K562 (cell line): ENCODE data around the gene CCNC. TPM values are rescaled to one million over a fixed set of nuclear protein-coding genes. Genes with fewer than 3 reads are reported as not detected.
A peak's percentile ranks its signal among the peaks of the same experiment; 100 is the strongest.

Experiments
- ATAC-seq: fragments of 200-7000 bp; cut with Tn5 transposase; 3 replicates; pipeline ENCODE4 v1.9.1; 2020; ENCODE audit warnings: moderate library complexity
- BruUV-seq: library from RNA; stranded (reverse); fragments of 400-500 nt; replicated peaks from 2 replicates; lab custom pipeline; 2021; lab: Mats Ljungman, UMichigan
- CTCF ChIA-PET: fragments of 300-600 bp; formaldehyde crosslinking; extraction: SDS; loops from one replicate; lab custom pipeline; 2021; ENCODE audit warnings: low intra/inter-chr PET ratio; lab: Yijun Ruan, JAX
- POLR2A ChIA-PET: fragments of 300-600, 350-650 bp; sonication (Branson Sonifier 250); formaldehyde crosslinking; extraction: SDS; loops from one replicate; lab custom pipeline; 2021; ENCODE audit warnings: antibody characterized with exemption, inconsistent platforms; lab: Yijun Ruan, JAX
- DNase-seq, 4 experiments: peaks; one replicate each; pipeline versions ENCODE4 v3.0.0 to v3.0.0-alpha.2; 2011 to 2018; ENCODE audit warnings: low spot score in 3 of 4, mixed read lengths in 3 of 4; ENCODE audit errors: extremely low read depth in 1 of 4
- FAIRE-seq: peaks from 2 replicates; lab custom pipeline; 2011; peaks lifted over from hg19 to GRCh38; lab: Jason Lieb, UNC
- H2AFZ ChIP-seq: 2 replicates; pipeline ENCODE4 v1.6.0; 2011; ENCODE audit warnings: low read depth, low read length, control low read depth, inconsistent platforms
- H3K27ac ChIP-seq: fragments of 200-600 bp; 3 replicates; pipeline ENCODE4 v1.8.0; 2011; ENCODE audit warnings: low read depth, mild to moderate bottlenecking, control low read depth, inconsistent platforms, low read length, moderate library complexity, mixed read lengths; ENCODE audit errors: extremely low read depth
- H3K27me3 ChIP-seq, 2 experiments: fragments of 300-600 bp in 1 of 2; 2 replicates in 1 of 2; 3 replicates in 1 of 2; pipeline versions ENCODE4 v1.6.0 to v1.8.0; 2011; ENCODE audit warnings: inconsistent platforms in 2 of 2, low read length in 2 of 2, mild to moderate bottlenecking in 1 of 2, mixed read lengths in 1 of 2, moderate library complexity in 1 of 2; ENCODE audit not compliant: control insufficient read depth in 2 of 2, insufficient read depth in 2 of 2
- H3K36me3 ChIP-seq: fragments of 300-600 bp; 3 replicates; pipeline ENCODE4 v1.8.0; 2011; ENCODE audit warnings: mild to moderate bottlenecking, low read length, inconsistent platforms; ENCODE audit not compliant: control insufficient read depth, insufficient read depth
- H3K4me1 ChIP-seq, 2 experiments: fragments of 200-600 bp in 1 of 2; replicated peaks in 1 of 2; 2 replicates in 1 of 2; 3 replicates in 1 of 2; pipeline versions ENCODE4 v1.5.1 to v1.8.0; 2011; ENCODE audit warnings: inconsistent platforms in 2 of 2, low read length in 2 of 2, mild to moderate bottlenecking in 1 of 2, mixed read lengths in 1 of 2, moderate library complexity in 1 of 2; ENCODE audit not compliant: control insufficient read depth in 2 of 2, insufficient read depth in 2 of 2
- H3K4me2 ChIP-seq: 2 replicates; pipeline ENCODE4 v1.6.1; 2011; ENCODE audit warnings: low read length, control low read depth, inconsistent platforms, mixed read lengths; ENCODE audit not compliant: insufficient read depth
- H3K4me3 ChIP-seq: fragments of 200-600 bp; sonication (generic), shearing (Covaris generic); 2 replicates; pipeline ENCODE4 v1.5.1; 2016; ENCODE audit warnings: control low read depth, inconsistent platforms
- H3K79me2 ChIP-seq: fragments of 200-600 bp; 3 replicates; pipeline ENCODE4 v1.8.0; 2011; ENCODE audit warnings: low read length, inconsistent platforms; ENCODE audit not compliant: control insufficient read depth, insufficient read depth
- H3K9ac ChIP-seq, 2 experiments: 2 replicates each; pipeline versions ENCODE4 v1.6.0 to v1.6.1; 2011; ENCODE audit warnings: low read depth in 2 of 2, low read length in 2 of 2, control low read depth in 1 of 2, inconsistent platforms in 1 of 2, mild to moderate bottlenecking in 1 of 2, mixed read lengths in 1 of 2; ENCODE audit not compliant: insufficient read depth in 1 of 2
- H3K9me1 ChIP-seq: one replicate; pipeline ENCODE4 v1.6.0; 2011; ENCODE audit warnings: inconsistent platforms, mild to moderate bottlenecking, low read length, moderate library complexity; ENCODE audit not compliant: control insufficient read depth, insufficient read depth
- H3K9me3 ChIP-seq: replicated peaks from 2 replicates; pipeline ENCODE4 v1.5.1; 2011; ENCODE audit warnings: low read depth, low read length, inconsistent platforms; ENCODE audit not compliant: control insufficient read depth, insufficient read depth
- H4K20me1 ChIP-seq: replicated peaks from 2 replicates; pipeline ENCODE4 v1.6.1; 2011; ENCODE audit warnings: low read length, inconsistent platforms, mixed read lengths; ENCODE audit not compliant: control insufficient read depth, insufficient read depth
- ADNP ChIP-seq: fragments of 200-800 bp; sonication (Bioruptor generic); IDR thresholded peaks from 2 replicates; pipeline ENCODE4 v1.6.1; 2016; ENCODE audit warnings: missing genetic modification characterization, missing compliant biosample characterization
- CBFB ChIP-seq: sonication (generic); formaldehyde crosslinking; IDR thresholded peaks from 2 replicates; pipeline ENCODE4 v1.4.0; 2020; ENCODE audit warnings: mild to moderate bottlenecking, missing genetic modification reagents
- ELK1 ChIP-seq: sonication (generic); formaldehyde crosslinking; IDR thresholded peaks from 2 replicates; pipeline ENCODE4 v1.8.1; 2022; ENCODE audit warnings: missing genetic modification reagents
- ERF ChIP-seq: fragments of 450-650 bp; formaldehyde crosslinking; IDR thresholded peaks from 2 replicates; pipeline ENCODE4 v1.4.0; 2020; ENCODE audit warnings: mild to moderate bottlenecking, mixed read lengths
- MXI1 ChIP-seq: IDR thresholded peaks from 2 replicates; pipeline ENCODE4 v1.6.1; 2011; ENCODE audit warnings: low read depth, mild to moderate bottlenecking, improper control_type of control experiment, low read length
- PHB ChIP-seq: fragments of 250-450 bp; sonication (Bioruptor Pico); IDR thresholded peaks from 2 replicates; pipeline ENCODE4 v1.5.0; 2021
- PHF21A ChIP-seq: fragments of 450-650 bp; IDR thresholded peaks from 2 replicates; pipeline ENCODE4 v1.6.1; 2017; ENCODE audit warnings: low read depth, borderline replicate concordance
- POLR2AphosphoS5 ChIP-seq: IDR thresholded peaks from 2 replicates; pipeline ENCODE4 v1.6.1; 2011; ENCODE audit warnings: mild to moderate bottlenecking, low read depth, low read length, moderate library complexity; ENCODE audit not compliant: control insufficient read depth, insufficient read depth
- UBTF ChIP-seq, 2 experiments: IDR thresholded peaks; 2 replicates each; pipeline ENCODE4 v1.6.1; 2012; ENCODE audit warnings: improper control_type of control experiment in 2 of 2, low read depth in 2 of 2, low read length in 2 of 2, borderline replicate concordance in 1 of 2
- ZBTB33 ChIP-seq: sonication (generic); formaldehyde crosslinking; IDR thresholded peaks from 2 replicates; pipeline ENCODE4 v1.8.1; 2023; ENCODE audit warnings: mild to moderate bottlenecking, missing genetic modification reagents
- ZNF561 ChIP-seq: fragments of 450-650 bp; formaldehyde crosslinking; conservative IDR thresholded peaks from 2 replicates; pipeline ENCODE4 v1.4.0; 2020; ENCODE audit warnings: mild to moderate bottlenecking, moderate library complexity
- ZNF583 ChIP-seq: fragments of 250-450 bp; sonication (Bioruptor Pico); IDR thresholded peaks from 2 replicates; pipeline ENCODE4 v1.4.0; 2020
- WGBS: fragments of 100-300 bp; shearing (Covaris generic); methylation state at CpG from one replicate; pipeline ENCODE4 v1.1.6; 2016; ENCODE audit warnings: low coverage, mixed read lengths; ENCODE audit not compliant: insufficient coverage; ENCODE audit errors: missing lambda C conversion rate; 5-methylcytosine and 5-hydroxymethylcytosine counted together
- in situ Hi-C: fragments of 300-500 bp; cut with MboI; formaldehyde crosslinking; loops from 4 replicates; pipeline ENCODE4 v1.15.0; 2018; ENCODE audit warnings: inconsistent platforms, mixed read lengths
- intact Hi-C: fragments of 100-400 bp; cut with micrococcal nuclease; formaldehyde crosslinking; loops from 2 replicates; pipeline ENCODE4 v1.14.2; 2022
- polyA plus RNA-seq, 8 experiments: library from polyadenylated mRNA; depleted of rRNA in 4 of 8; stranded (reverse) in 5 of 8; unstranded in 3 of 8; fragments of >200 nt; fragmentation: Nextera tagmentation in 2 of 8; fragmentation: Illumina TruSeq in 1 of 8; extraction: Ambion mirVana in 2 of 8; extraction: Trizol in 1 of 8; gene quantifications; 2 replicates each; pipeline versions ENCODE4 v1.2.1 to v1.2.3, GENCODE V29; 2011 to 2014; ENCODE audit warnings: inconsistent platforms in 1 of 8, missing spikeins in 1 of 8
- total RNA-seq, 7 experiments: library from RNA; depleted of rRNA in 6 of 7; stranded (reverse); fragments of >200 nt in 6 of 7; fragmentation: Illumina TruSeq in 2 of 7; extraction: Trizol in 2 of 7; gene quantifications; 2 replicates each; pipeline versions ENCODE4 v1.2.1 to v1.2.3, GENCODE V29; 2011 to 2021; ENCODE audit warnings: low replicate concordance in 1 of 7
- TF ChIP-seq, protein P1 (sequence below), 2 experiments: fragments of 450-650 bp; conservative IDR thresholded peaks; 2 replicates each; pipeline ENCODE4 v1.6.1; 2017; ENCODE audit warnings: mild to moderate bottlenecking in 2 of 2, moderate library complexity in 2 of 2
- TF ChIP-seq, protein P2 (sequence below), 2 experiments: fragments of 250-450 bp in 1 of 2; fragments of 450-650 bp in 1 of 2; sonication (Bioruptor Pico) in 1 of 2; IDR thresholded peaks; 2 replicates each; pipeline versions ENCODE4 v1.6.1 to v1.8.0; 2016 to 2021; ENCODE audit warnings: mild to moderate bottlenecking in 2 of 2, moderate library complexity in 2 of 2, missing compliant biosample characterization in 1 of 2, missing genetic modification characterization in 1 of 2

The CCNC gene
- total and polyA plus RNA-seq, 9 of the 15 experiments (the other 6 are each of a cell fraction or from before 2014, with no cell fraction given) = 68.7 to 177 (median 99.6) TPM

DNA sequence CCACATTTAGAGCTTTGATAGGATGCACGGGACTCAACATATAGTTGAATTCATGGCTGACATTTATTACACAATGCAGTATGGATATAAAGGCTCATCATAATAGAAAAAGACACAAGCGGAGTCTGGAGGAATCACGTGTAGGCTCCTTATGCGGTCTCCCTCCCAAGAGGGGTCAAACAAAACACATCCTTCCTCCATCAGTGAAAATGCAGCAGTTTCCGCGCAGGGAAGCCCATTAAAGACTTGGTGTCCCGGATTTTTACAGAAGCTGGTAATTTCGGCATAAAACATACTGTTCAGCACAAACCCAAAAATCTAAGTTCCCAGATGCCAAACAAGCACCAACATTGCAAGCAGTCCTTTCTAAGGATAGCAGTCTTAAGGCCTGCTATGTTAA lies 54.4 kb downstream of the CCNC start:
- ATAC-seq = peak; percentile 1; the same call in 1 of the 3 replicates
- TSS peak; percentile 53 for BruUV-seq
- POLR2A ChIA-PET = interaction anchor here (1.6 to 1.7 kb wide), 3 partner anchors 10 to 88 kb away, joined by 5 to 7 read pairs (median 6); partner anchors contain the start of gene CCNC
- Histone ChIP-seq H2AFZ (peak overlapping the region; percentile 41; the same call in 1 of the 2 replicates), H3K4me2 (peak overlapping the region; percentile 94), H3K9ac (peak overlapping the region; percentile 38 to 86; a peak in 3 of 4 replicates), H3K9me1 (no peaks in the 10 kb centered on the region), H3K27ac (peak overlapping the region; percentile 92), H4K20me1 (no peaks in the 10 kb centered on the region), H3K79me2 (peaks cover 51% of the 10 kb centered on the region), H3K4me3 (peak overlapping the region; percentile 76), H3K36me3 (peaks cover 16% of the 10 kb centered on the region; the same call in 2 of the 3 replicates), H3K27me3 (no peaks in the 10 kb centered on the region), H3K9me3 (no peaks in the 10 kb centered on the region), H3K4me1 (peaks cover 10 to 11% of the 10 kb centered on the region in 2 experiments; a peak in 3 of 5 replicates)
- FAIRE-seq = peak; percentile 49
- in situ Hi-C loops (no loop called here), intact Hi-C loops (loop anchor here (2.0 kb wide), 1 partner anchor 55 kb away; the partner anchor contains the start of gene CCNC)
- WGBS = under 1% methylated on average over 8 of the region's 8 CpGs
- DNase-seq = peak in 3 of 4 experiments; percentile 17 to 47 (median 18)
- CTCF ChIA-PET = no interaction called here
- no peak for TF ChIP-seq ERF
- no peak for TF ChIP-seq ELK1 (CRISPR knock-in tag)
- TF ChIP-seq, protein P1, sequence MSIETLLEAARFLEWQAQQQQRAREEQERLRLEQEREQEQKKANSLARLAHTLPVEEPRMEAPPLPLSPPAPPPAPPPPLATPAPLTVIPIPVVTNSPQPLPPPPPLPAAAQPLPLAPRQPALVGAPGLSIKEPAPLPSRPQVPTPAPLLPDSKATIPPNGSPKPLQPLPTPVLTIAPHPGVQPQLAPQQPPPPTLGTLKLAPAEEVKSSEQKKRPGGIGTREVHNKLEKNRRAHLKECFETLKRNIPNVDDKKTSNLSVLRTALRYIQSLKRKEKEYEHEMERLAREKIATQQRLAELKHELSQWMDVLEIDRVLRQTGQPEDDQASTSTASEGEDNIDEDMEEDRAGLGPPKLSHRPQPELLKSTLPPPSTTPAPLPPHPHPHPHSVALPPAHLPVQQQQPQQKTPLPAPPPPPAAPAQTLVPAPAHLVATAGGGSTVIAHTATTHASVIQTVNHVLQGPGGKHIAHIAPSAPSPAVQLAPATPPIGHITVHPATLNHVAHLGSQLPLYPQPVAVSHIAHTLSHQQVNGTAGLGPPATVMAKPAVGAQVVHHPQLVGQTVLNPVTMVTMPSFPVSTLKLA (conservative IDR thresholded peaks at IDR 0.05) = no peak
- TF ChIP-seq PHF21A = no peak
- TF ChIP-seq ZNF583 (CRISPR knock-in tag) = no peak
- TF ChIP-seq ZNF561 = no peak
- TF ChIP-seq PHB (CRISPR knock-in tag) = no peak
- TF ChIP-seq, protein P2, sequence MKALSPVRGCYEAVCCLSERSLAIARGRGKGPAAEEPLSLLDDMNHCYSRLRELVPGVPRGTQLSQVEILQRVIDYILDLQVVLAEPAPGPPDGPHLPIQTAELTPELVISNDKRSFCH (CRISPR knock-in tag; IDR thresholded peaks at IDR 0.05) = no peak
- TF ChIP-seq, protein P2 (tag; IDR thresholded peaks at IDR 0.05) = no peak
- TF ChIP-seq ZBTB33 (CRISPR knock-in tag) = no peak
- no peak for TF ChIP-seq POLR2AphosphoS5
- no peak for TF ChIP-seq UBTF (IDR thresholded peaks at IDR 0.05; ENCODE audit: borderline replicate concordance in 1 of 2, low read depth in 2 of 2, low read length in 2 of 2)
- TF ChIP-seq CBFB (CRISPR knock-in tag) = no peak
- TF ChIP-seq MXI1 = no peak
- TF ChIP-seq ADNP = no peak
